Tibial artery (tissue), 4 donors: ENCODE results near the gene SPC25.
A peak's percentile ranks its signal among the peaks of the same experiment; 100 is the strongest.

Experiments
- DNase-seq, 2 donors: peaks; one replicate each; pipeline ENCODE4 v3.0.0-alpha.2; 2019
- H3K27ac ChIP-seq, 2 donors: fragments of 200-600 bp; sonication (generic) in 1 of 2; 1 replicate in 1 of 2; 2 replicates in 1 of 2; pipeline ENCODE4 v1.5.1; 2018 to 2019; ENCODE audit warnings: mild to moderate bottlenecking in 1 of 2
- H3K27me3 ChIP-seq, 2 donors: fragments of 200-600 bp; sonication (generic) in 1 of 2; one replicate each; pipeline versions ENCODE4 v1.5.1 to v1.6.0; 2016 to 2019
- H3K36me3 ChIP-seq, 3 donors: fragments of 200-600 bp; sonication (generic) in 2 of 3; one replicate each; pipeline ENCODE4 v1.5.1; 2016 to 2019; ENCODE audit warnings: mild to moderate bottlenecking in 2 of 3
- H3K4me1 ChIP-seq, 4 donors: fragments of 200-600 bp; sonication (generic) in 2 of 4; 1 replicate in 3 of 4; 2 replicates in 1 of 4; pipeline ENCODE4 v1.5.1; 2016 to 2019
- H3K4me3 ChIP-seq, 2 donors: fragments of 200-600 bp; sonication (generic) in 1 of 2; 1 replicate in 1 of 2; 2 replicates in 1 of 2; pipeline ENCODE4 v1.5.1; 2018 to 2019; ENCODE audit warnings: mild to moderate bottlenecking in 2 of 2
- H3K9me3 ChIP-seq, 3 donors: fragments of 200-600 bp; sonication (generic) in 1 of 3; one replicate each; pipeline ENCODE4 v1.5.1; 2016 to 2019
- CTCF ChIP-seq, 2 experiments: fragments of 200-600 bp in 1 of 2; fragments of 450-650 bp in 1 of 2; IDR thresholded peaks; one replicate each; pipeline ENCODE4 v1.5.1; 2017 to 2019; ENCODE audit warnings: antibody characterized with exemption in 2 of 2, mild to moderate bottlenecking in 1 of 2, moderate library complexity in 1 of 2
- intact Hi-C: fragments of 100-400 bp; cut with DNase I; formaldehyde crosslinking; loops from one replicate; pipeline ENCODE4 v1.15.0; 2023; ENCODE audit warnings: low total_unique reads

The SPC25 gene

GRCh38 chr2:168930242-168930641 is 40.0 kb upstream of the SPC25 start:
- Histone ChIP-seq H3K4me3 (no peak overlapping the region), H3K27me3 (no peaks in the 10 kb centered on the region), H3K27ac (no peak overlapping the region), H3K9me3 (no peaks in the 10 kb centered on the region), H3K36me3 (no peaks in the 10 kb centered on the region), H3K4me1 (no peaks in the 10 kb centered on the region)
- DNase-seq, result no peak
- intact Hi-C loops, result no loop called here
- no peak for TF ChIP-seq CTCF (IDR thresholded peaks at IDR 0.05)

GRCh38 chr2:168929031-168929430 is 38.8 kb upstream of the SPC25 start:
- H3K27ac ChIP-seq, result no peak overlapping the region
- H3K4me1 ChIP-seq, result no peaks in the 10 kb centered on the region
- intact Hi-C loops, result loop anchor here (10.0 kb wide), 1 partner anchor 584 kb away; no protein-coding TSS in a partner anchor

GRCh38 chr2:168928113-168928831 is 38.0 kb upstream of the SPC25 start:
- DNase-seq, result no peak
- intact Hi-C loops, result loop anchor here (10.0 kb wide), 1 partner anchor 583 kb away; no protein-coding TSS in a partner anchor
- H3K4me3 ChIP-seq, result no peak overlapping the region
- H3K27ac ChIP-seq, result no peak overlapping the region
- no peak for TF ChIP-seq CTCF (IDR thresholded peaks at IDR 0.05)
- no peaks in the 10 kb centered on the region for H3K9me3 ChIP-seq
- H3K4me1 ChIP-seq, result no peaks in the 10 kb centered on the region
- no peaks in the 10 kb centered on the region for H3K36me3 ChIP-seq
- no peaks in the 10 kb centered on the region for H3K27me3 ChIP-seq

More at GRCh38 chr2:168929031-168929430, 38.8 kb upstream of the SPC25 start:
- no peak for DNase-seq
- H3K4me3 ChIP-seq, result no peak overlapping the region
- no peak for TF ChIP-seq CTCF (IDR thresholded peaks at IDR 0.05)
- H3K9me3 ChIP-seq, result no peaks in the 10 kb centered on the region
- no peaks in the 10 kb centered on the region for H3K27me3 ChIP-seq
- no peaks in the 10 kb centered on the region for H3K36me3 ChIP-seq

- intact Hi-C loops, result loop anchor here (10.0 kb wide), 1 partner anchor 582 kb away; no protein-coding TSS in a partner anchor
- Histone ChIP-seq H3K27ac (no peak overlapping the region), H3K36me3 (no peaks in the 10 kb centered on the region), H3K27me3 (no peaks in the 10 kb centered on the region), H3K9me3 (no peaks in the 10 kb centered on the region), H3K4me1 (no peaks in the 10 kb centered on the region), H3K4me3 (no peak overlapping the region)
- no peak for DNase-seq
- TF ChIP-seq CTCF (IDR thresholded peaks at IDR 0.05), result no peak
Observed at GRCh38 chr2:168926621-168927386, 36.6 kb upstream of the SPC25 start.

GRCh38 chr2:168920504-168921157 is 30.4 kb upstream of the SPC25 start:
- Histone ChIP-seq H3K27ac (no peak overlapping the region), H3K36me3 (no peaks in the 10 kb centered on the region), H3K4me1 (no peaks in the 10 kb centered on the region), H3K27me3 (no peaks in the 10 kb centered on the region), H3K4me3 (no peak overlapping the region), H3K9me3 (peaks cover 0 to 2% (median 0%) of the 10 kb centered on the region in 3 donors)
- DNase-seq, result no peak
- intact Hi-C loops, result loop anchor here (10.0 kb wide), 1 partner anchor 576 kb away; no protein-coding TSS in a partner anchor
- peak; percentile 34 to 52 for TF ChIP-seq CTCF (IDR thresholded peaks at IDR 0.05)
